Measurements from ENCODE around the gene TMEM141. TPM values are rescaled to one million over a fixed set of nuclear protein-coding genes. Genes with fewer than 3 reads are reported as not detected.
"Not testable (repeated sequence)": the region's sequence is repeated elsewhere in the genome, so short reads cannot be mapped to it uniquely, and the experiment has no call there.

Gene TMEM141
- total and polyA plus RNA-seq, 8 donors, result 29.2 to 104 (median 39.5) TPM

- H3K36me3 ChIP-seq, result no peaks in the 10 kb centered on the region
- 68 to 86% methylated on average over 13 to 17 of the region's 17 CpGs for WGBS, 2 donors
- no peak for TF ChIP-seq CTCF (IDR thresholded peaks at IDR 0.05)
- DNase-seq, result peak in 1 of 6 donors; percentile 30
- intact Hi-C loops (cut with DNase I), result no loop called here
- H3K4me3 ChIP-seq, result no peak overlapping the region
- H3K4me1 ChIP-seq, result no peaks in the 10 kb centered on the region
- H3K9me3 ChIP-seq, result no peaks in the 10 kb centered on the region
- ATAC-seq, result no peak
- FAIRE-seq, result no peak
- H3K27me3 ChIP-seq, result no peaks in the 10 kb centered on the region
- H3K27ac ChIP-seq, result no peak overlapping the region
Observed at GRCh38 chr9:136762221-136762691, 28.9 kb upstream of the TMEM141 start.

GRCh38 chr9:136762915-136763648 lies 28.1 kb upstream of the TMEM141 start:
- intact Hi-C loops (cut with DNase I), result no loop called here
- no peak overlapping the region for H3K4me3 ChIP-seq
- no peaks in the 10 kb centered on the region for H3K27me3 ChIP-seq
- H3K9me3 ChIP-seq, result no peaks in the 10 kb centered on the region
- H3K36me3 ChIP-seq, result no peaks in the 10 kb centered on the region
- H3K27ac ChIP-seq, result no peak overlapping the region
- H3K4me1 ChIP-seq, result no peaks in the 10 kb centered on the region
- peak in 1 of 4 donors; percentile 40 for ATAC-seq
- FAIRE-seq, result no peak
- no peak for TF ChIP-seq CTCF (IDR thresholded peaks at IDR 0.05)
- 29 to 36% methylated on average over 25 to 36 of the region's 37 CpGs for WGBS, 2 donors
- DNase-seq, result peak in 2 of 6 donors; percentile 55 to 58

GRCh38 chr9:136763649-136764035 lies 27.5 kb upstream of the TMEM141 start:
- DNase-seq, result peak in 1 of 6 donors; percentile 44
- H3K4me1 ChIP-seq, result no peaks in the 10 kb centered on the region
- H3K9me3 ChIP-seq, result no peaks in the 10 kb centered on the region
- WGBS, 2 donors, result 81% methylated on average over 13 to 14 of the region's 14 CpGs
- TF ChIP-seq CTCF (IDR thresholded peaks at IDR 0.05), result no peak
- ATAC-seq, result no peak
- FAIRE-seq, result no peak
- no peak overlapping the region for H3K4me3 ChIP-seq
- no peaks in the 10 kb centered on the region for H3K27me3 ChIP-seq
- H3K27ac ChIP-seq, result no peak overlapping the region
- no peaks in the 10 kb centered on the region for H3K36me3 ChIP-seq
- intact Hi-C loops (cut with DNase I), result no loop called here

- H3K4me1 ChIP-seq, result no peaks in the 10 kb centered on the region
- DNase-seq (peak in 1 of 6 donors; percentile 48), FAIRE-seq (no peak), ATAC-seq (no peak)
- intact Hi-C loops (cut with DNase I), result no loop called here
- no peaks in the 10 kb centered on the region for H3K36me3 ChIP-seq
- H3K4me3 ChIP-seq, result no peak within 1 kb of the TSS
- H3K9me3 ChIP-seq, result no peaks in the 10 kb centered on the region
- H3K27me3 ChIP-seq, result no peaks in the 10 kb centered on the region
- H3K27ac ChIP-seq, result no peak within 1 kb of the TSS
- 75 to 79% methylated on average over 14 of the region's 14 CpGs for WGBS, 2 donors
- TF ChIP-seq CTCF (IDR thresholded peaks at IDR 0.05), result no peak
Observed at GRCh38 chr9:136764301-136764891, 26.7 kb upstream of the TMEM141 start, which contains the start of gene LCN15. Gene LCN15 (minus strand): TSS chr9:136764518. CDS start chr9:136764488, 30 bp downstream.

GRCh38 chr9:136765041-136765440 lies 26.1 kb upstream of the TMEM141 start:
- WGBS, 2 donors, result 85 to 92% methylated on average over 14 of the region's 14 CpGs
- Histone ChIP-seq H3K27me3 (no peaks in the 10 kb centered on the region), H3K27ac (no peak overlapping the region), H3K9me3 (no peaks in the 10 kb centered on the region), H3K4me1 (no peaks in the 10 kb centered on the region), H3K4me3 (no peak overlapping the region), H3K36me3 (no peaks in the 10 kb centered on the region)
- DNase-seq (peak in 1 of 6 donors; percentile 48), FAIRE-seq (no peak), ATAC-seq (no peak)
- intact Hi-C loops (cut with DNase I), result no loop called here
- no peak for TF ChIP-seq CTCF (IDR thresholded peaks at IDR 0.05)

- H3K9me3 ChIP-seq; H3K36me3 ChIP-seq; intact Hi-C loops (cut with DNase I); H3K27me3 ChIP-seq; FAIRE-seq; H3K4me1 ChIP-seq; H3K27ac ChIP-seq; ATAC-seq; H3K4me3 ChIP-seq: not testable (repeated sequence)
- DNase-seq, result peak in 1 of 6 donors; percentile 46
- 72 to 81% methylated on average over 14 of the region's 14 CpGs for whole genome bisulfite sequencing, 2 donors
Observed at GRCh38 chr9:136765745-136766409, 25.3 kb upstream of the TMEM141 start.

Data from pancreas (tissue), 10 donors.